OCI-LY7 (cell line): ENCODE data around the gene ZGRF1. TPM values are rescaled to one million over a fixed set of nuclear protein-coding genes. Genes with fewer than 3 reads are reported as not detected.

Source experiments
- BruUV-seq: library from RNA; stranded (reverse); fragments of 400-500 nt; replicated peaks from 2 replicates; lab custom pipeline; 2021; lab: Mats Ljungman, UMichigan
- CTCF ChIA-PET: fragments of 300-600 bp; sonication (Branson Sonifier 250); formaldehyde crosslinking; loops from one replicate; lab custom pipeline; 2022; ENCODE audit warnings: antibody characterized with exemption; ENCODE audit not compliant: unreplicated experiment; lab: Charles Lee
- POLR2A ChIA-PET: fragments of 300-600 bp; sonication (Branson Sonifier 250); formaldehyde crosslinking; loops from one replicate; lab custom pipeline; 2022; ENCODE audit warnings: antibody characterized with exemption; lab: Charles Lee
- DNase-seq: peaks from one replicate; pipeline ENCODE4 v3.0.0-alpha.2; 2015; ENCODE audit warnings: low spot score
- H2AFZ ChIP-seq: fragments of 200-600 bp; sonication (generic), shearing (Covaris generic); 2 replicates; pipeline ENCODE4 v1.6.1; 2014; ENCODE audit warnings: mild to moderate bottlenecking, antibody characterized with exemption, low read length, moderate library complexity
- H3K27ac ChIP-seq: fragments of 200-600 bp; sonication (generic); 2 replicates; pipeline ENCODE4 v1.5.1; 2014; ENCODE audit warnings: mixed run types, low read depth, mild to moderate bottlenecking, moderate library complexity, low read length, inconsistent platforms; ENCODE audit not compliant: poor library complexity, severe bottlenecking
- H3K36me3 ChIP-seq: fragments of 200-600 bp; sonication (generic); 2 replicates; pipeline ENCODE4 v1.6.1; 2014; ENCODE audit warnings: mild to moderate bottlenecking, antibody characterized with exemption, low read length, moderate library complexity, mixed read lengths; ENCODE audit not compliant: insufficient read depth
- H3K4me1 ChIP-seq: fragments of 200-600 bp; sonication (generic); 2 replicates; pipeline ENCODE4 v1.5.1; 2014; ENCODE audit warnings: mild to moderate bottlenecking, low read length; ENCODE audit not compliant: insufficient read depth, poor library complexity, severe bottlenecking
- H3K4me2 ChIP-seq: fragments of 200-600 bp; sonication (generic); 2 replicates; pipeline ENCODE4 v1.6.1; 2014; ENCODE audit warnings: mild to moderate bottlenecking, low read length
- H3K4me3 ChIP-seq: fragments of 200-600 bp; sonication (generic); 2 replicates; pipeline ENCODE4 v1.5.1; 2014; ENCODE audit warnings: mild to moderate bottlenecking, low read depth, low read length; ENCODE audit not compliant: poor library complexity, severe bottlenecking
- H3K79me2 ChIP-seq: fragments of 200-600 bp; sonication (generic); 2 replicates; pipeline ENCODE4 v1.6.1; 2016; ENCODE audit warnings: low read depth, mild to moderate bottlenecking, low read length, moderate library complexity, mixed read lengths; ENCODE audit not compliant: insufficient read depth
- H3K9me2 ChIP-seq: fragments of 200-600 bp; sonication (generic); 2 replicates; pipeline ENCODE4 v1.6.1; 2016; ENCODE audit warnings: mild to moderate bottlenecking, low read length, mixed read lengths; ENCODE audit not compliant: insufficient read depth
- H3K9me3 ChIP-seq: fragments of 200-600 bp; sonication (generic); 2 replicates; pipeline ENCODE4 v1.6.1; 2014; ENCODE audit warnings: mild to moderate bottlenecking, mixed run types, low read length, mixed read lengths
- H4K20me1 ChIP-seq: fragments of 200-600 bp; sonication (generic); 2 replicates; pipeline ENCODE4 v1.6.1; 2014; ENCODE audit warnings: mild to moderate bottlenecking, antibody characterized with exemption, low read length, moderate library complexity, mixed read lengths; ENCODE audit not compliant: insufficient read depth
- CTCF ChIP-seq: fragments of 200-600 bp; sonication (generic); conservative IDR thresholded peaks from 2 replicates; pipeline ENCODE4 v1.5.1; 2014; ENCODE audit warnings: mild to moderate bottlenecking, antibody characterized with exemption, low read length, moderate library complexity, mixed read lengths
- EZH2phosphoT487 ChIP-seq: fragments of 200-600 bp; sonication (generic); IDR thresholded peaks from 2 replicates; pipeline ENCODE4 v1.6.1; 2018; ENCODE audit warnings: low read depth, borderline replicate concordance, mild to moderate bottlenecking, mixed run types, antibody characterized with exemption, low read length, moderate library complexity, mixed read lengths
- intact Hi-C: fragments of 100-400 bp; cut with micrococcal nuclease; formaldehyde crosslinking; loops from one replicate; pipeline ENCODE4 v1.10.0; 2022; ENCODE audit not compliant: unreplicated experiment
- total RNA-seq, 2 experiments: library from RNA; depleted of rRNA in 1 of 2; stranded (reverse); fragments of >200 nt in 1 of 2; shearing (Covaris generic) in 1 of 2; gene quantifications; 2 replicates each; pipeline ENCODE4 v1.2.3, GENCODE V29; 2014 to 2022

The ZGRF1 gene
- total RNA-seq, 2 experiments from 2014 or later, result 54.4 to 68.1 TPM

GRCh38 chr4:112592717-112593116, 44.0 kb downstream of the ZGRF1 start:
- TF ChIP-seq CTCF, result no peak
- TF ChIP-seq EZH2phosphoT487, result no peak
- ChIA-PET POLR2A (no interaction called here), CTCF (no interaction called here)

DNA sequence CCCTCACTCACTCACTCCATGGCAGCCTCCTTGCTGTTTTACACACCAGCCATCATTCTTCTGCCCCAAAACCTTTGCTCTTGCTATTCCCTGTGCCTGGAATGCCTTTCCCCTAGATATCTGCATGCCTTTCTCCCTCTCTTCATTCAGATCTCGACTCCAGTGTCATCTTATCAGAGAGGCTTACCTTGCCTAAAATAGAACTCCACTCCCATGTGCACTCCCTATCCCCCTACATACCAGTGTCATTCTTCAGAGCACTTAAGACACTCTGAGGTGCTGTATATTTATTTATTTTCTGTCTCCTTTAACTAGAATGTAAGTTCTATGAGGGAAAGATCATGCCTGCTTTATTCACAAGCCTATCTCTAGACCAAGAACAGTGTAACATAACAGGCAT, 45.1 kb downstream of the ZGRF1 start:
- CTCF ChIA-PET, result no interaction called here
- H3K4me2 ChIP-seq, result no peak overlapping the region
- BruUV-seq, result no TSS peak

More at GRCh38 chr4:112592717-112593116, 44.0 kb downstream of the ZGRF1 start:
- 0 out of 2 replicates have a peak, but pooled peaks cover 3% of the 10 kb centered on the region for H3K9me3 ChIP-seq
- no peaks in the 10 kb centered on the region for H4K20me1 ChIP-seq
- no peak overlapping the region for H3K4me2 ChIP-seq
- H3K4me1 ChIP-seq, result no peaks in the 10 kb centered on the region
- no peak overlapping the region for H3K4me3 ChIP-seq
- H2AFZ ChIP-seq, result no peak overlapping the region
- no peaks in the 10 kb centered on the region for H3K79me2 ChIP-seq
- peaks cover 31% of the 10 kb centered on the region for H3K36me3 ChIP-seq
- no TSS peak for BruUV-seq
- intact Hi-C loops, result no loop called here
- no peak overlapping the region for H3K27ac ChIP-seq
- DNase-seq, result no peak
- H3K9me2 ChIP-seq, result no peaks in the 10 kb centered on the region

More for the DNA sequence above, 45.1 kb downstream of the ZGRF1 start:
- Histone ChIP-seq H3K9me2 (no peaks in the 10 kb centered on the region), H3K36me3 (peaks cover 36% of the 10 kb centered on the region), H3K79me2 (no peaks in the 10 kb centered on the region), H2AFZ (no peak overlapping the region), H4K20me1 (no peaks in the 10 kb centered on the region), H3K27ac (no peak overlapping the region), H3K9me3 (0 out of 2 replicates have a peak, but pooled peaks cover 3% of the 10 kb centered on the region), H3K4me1 (no peaks in the 10 kb centered on the region), H3K4me3 (no peak overlapping the region)
- no peak for DNase-seq
- intact Hi-C loops, result no loop called here
- POLR2A ChIA-PET, result interaction anchor here (0.6 kb wide), 1 partner anchor 97 kb away, joined by 3 read pairs; no protein-coding TSS in a partner anchor
- no peak for TF ChIP-seq CTCF
- TF ChIP-seq EZH2phosphoT487, result no peak
